HG03064 (cell line): ENCODE data around the gene FAM131B.

ENCODE experiments used
- ATAC-seq: cut with Tn5 transposase; IDR thresholded peaks from one replicate; pipeline ENCODE4 v1.9.1; 2021; ENCODE audit warnings: low read depth; ENCODE audit not compliant: unreplicated experiment

FAM131B gene

DNA sequence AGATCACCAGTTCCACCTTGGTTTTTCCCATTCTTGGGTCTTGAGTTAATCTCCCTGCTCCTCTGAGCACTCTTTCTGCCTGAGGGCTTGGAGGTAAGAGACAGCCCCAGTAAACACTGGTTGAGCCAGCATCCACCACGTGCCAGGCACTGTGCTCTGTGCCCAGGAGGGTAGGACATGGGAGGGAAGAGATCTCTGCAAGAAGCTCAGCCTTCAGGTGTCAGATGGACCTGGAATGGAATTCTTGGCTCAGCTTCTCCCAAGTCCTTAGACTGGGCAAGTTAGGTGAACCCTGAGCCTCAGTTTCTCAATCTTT, 21.1 kb upstream of the FAM131B start:
- ATAC-seq: no peak

DNA sequence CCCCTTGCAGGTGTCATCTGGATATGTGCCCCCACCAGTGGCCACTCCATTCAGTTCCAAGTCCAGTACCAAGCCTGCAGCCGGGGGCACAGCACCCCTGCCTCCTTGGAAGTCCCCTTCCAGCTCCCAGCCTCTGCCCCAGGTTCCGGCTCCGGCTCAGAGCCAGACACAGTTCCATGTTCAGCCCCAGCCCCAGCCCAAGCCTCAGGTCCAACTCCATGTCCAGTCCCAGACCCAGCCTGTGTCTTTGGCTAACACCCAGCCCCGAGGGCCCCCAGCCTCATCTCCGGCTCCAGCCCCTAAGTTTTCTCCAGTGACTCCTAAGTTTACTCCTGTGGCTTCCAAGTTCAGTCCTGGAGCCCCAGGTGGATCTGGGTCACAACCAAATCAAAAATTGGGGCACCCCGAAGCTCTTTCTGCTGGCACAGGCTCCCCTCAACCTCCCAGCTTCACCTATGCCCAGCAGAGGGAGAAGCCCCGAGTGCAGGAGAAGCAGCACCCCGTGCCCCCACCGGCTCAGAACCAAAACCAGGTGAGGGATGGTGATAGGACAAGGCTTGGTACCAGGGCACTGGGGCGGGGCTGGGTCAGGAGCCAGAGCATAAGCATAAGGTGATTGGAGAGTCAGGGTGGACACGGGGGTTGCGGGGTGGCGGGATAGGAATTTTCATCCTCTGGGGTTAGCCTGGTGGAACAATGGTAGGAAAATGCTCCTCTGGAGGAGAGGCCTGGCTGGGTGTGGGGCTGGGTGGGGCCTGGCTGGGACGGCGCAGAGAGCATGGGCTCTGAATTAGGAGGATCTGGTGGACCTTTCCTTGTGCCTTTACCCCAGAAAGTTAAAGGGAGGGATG, 20.5 kb upstream of the FAM131B start:
- ATAC-seq: no peak

DNA sequence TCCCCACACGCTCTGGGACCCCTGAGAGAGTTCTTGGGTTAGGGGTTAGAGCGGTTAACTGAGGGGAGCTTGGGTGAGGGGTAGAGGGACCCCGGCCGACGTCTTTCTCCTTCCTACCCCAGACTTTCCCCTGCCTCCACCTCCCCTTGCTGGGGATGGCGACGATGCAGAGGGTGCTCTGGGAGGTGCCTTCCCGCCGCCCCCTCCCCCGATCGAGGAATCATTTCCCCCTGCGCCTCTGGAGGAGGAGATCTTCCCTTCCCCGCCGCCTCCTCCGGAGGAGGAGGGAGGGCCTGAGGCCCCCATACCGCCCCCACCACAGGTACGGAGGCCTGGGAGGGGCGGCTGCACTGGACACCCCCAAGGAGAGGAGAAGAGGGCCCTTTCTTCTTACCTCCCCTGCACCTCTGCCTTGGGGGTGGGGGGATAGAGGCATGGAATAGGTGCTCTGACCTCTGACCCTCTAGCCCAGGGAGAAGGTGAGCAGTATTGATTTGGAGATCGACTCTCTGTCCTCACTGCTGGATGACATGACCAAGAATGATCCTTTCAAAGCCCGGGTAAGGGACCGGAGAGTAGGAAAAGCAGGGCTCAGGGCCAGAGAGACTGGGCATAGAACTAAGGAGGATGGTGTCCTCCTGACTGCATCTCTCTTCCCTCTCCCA, 19.7 kb upstream of the FAM131B start:
- no peak for ATAC-seq

DNA sequence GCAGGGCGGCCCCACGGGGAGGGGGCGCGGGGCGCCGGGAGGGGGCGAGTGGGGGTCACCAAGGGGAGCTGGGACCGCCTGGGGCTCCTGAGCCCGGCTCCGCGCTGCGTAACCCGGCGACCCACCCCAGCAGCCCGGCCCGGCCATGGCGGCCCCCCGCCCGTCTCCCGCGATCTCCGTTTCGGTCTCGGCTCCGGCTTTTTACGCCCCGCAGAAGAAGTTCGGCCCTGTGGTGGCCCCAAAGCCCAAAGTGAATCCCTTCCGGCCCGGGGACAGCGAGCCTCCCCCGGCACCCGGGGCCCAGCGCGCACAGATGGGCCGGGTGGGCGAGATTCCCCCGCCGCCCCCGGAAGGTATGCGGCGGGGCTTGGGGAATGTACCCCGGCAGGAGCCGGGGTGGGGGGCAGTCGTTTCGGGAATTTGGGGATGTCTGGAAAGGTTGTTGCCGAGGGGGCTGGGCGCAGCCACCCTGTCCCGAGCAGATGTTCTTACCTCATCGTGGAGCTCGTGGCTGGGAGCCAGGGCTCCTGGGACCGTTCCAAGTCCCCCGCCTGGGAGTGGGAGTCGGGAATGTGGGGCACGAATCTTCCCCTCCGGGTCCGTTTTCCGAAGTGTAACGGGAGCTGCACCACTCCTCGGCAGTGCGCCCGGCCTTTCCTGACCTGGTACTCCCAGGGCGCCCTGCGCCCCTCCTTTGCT, 19.1 kb upstream of the FAM131B start:
- ATAC-seq: peak; percentile 7

DNA sequence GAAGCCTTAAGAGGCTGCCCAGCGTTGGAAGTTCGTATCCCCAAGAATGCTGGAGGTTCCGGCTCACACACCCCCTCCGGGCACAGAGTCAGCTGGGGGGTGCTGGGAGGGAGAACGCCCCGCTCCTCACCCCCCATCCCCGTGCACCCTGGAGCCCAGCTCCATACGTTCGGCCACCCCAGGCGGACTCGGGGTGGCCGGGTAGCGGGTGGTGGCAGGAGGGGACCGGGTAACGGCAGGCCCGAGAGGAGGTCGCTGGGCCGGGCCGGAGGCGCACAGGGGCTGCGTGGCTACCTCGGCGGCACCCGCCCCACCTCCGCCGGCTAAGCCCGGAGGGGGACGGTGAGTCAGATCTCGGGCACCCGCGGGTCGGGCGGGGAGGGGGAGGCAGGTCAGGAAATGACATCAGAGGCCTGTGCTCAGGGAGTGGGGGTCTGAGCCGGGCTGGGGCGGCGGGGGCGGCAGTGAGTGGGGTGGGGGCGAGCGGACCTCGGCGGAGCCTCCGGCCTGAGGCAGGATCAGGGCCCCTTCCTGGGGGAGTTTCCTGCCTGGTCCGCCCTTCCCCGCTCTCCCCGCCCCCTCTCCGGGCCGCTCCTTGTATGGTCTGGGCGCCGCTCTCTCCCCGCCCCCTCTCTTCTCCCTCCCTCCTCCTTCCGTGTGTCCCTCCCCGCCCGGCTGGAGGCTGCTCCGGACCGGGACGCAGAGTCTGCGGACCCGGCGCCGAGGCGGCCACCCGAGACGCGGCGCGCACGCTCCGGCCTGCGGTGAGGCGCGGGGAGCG, 18.3 kb upstream of the FAM131B start, which contains the start of gene ZYX:
TSS of gene ZYX (plus strand) at position 700 of the 781 bp plus-strand sequence. CDS start 227 bp downstream, outside the sequence.
- peak; percentile 81 for ATAC-seq

DNA sequence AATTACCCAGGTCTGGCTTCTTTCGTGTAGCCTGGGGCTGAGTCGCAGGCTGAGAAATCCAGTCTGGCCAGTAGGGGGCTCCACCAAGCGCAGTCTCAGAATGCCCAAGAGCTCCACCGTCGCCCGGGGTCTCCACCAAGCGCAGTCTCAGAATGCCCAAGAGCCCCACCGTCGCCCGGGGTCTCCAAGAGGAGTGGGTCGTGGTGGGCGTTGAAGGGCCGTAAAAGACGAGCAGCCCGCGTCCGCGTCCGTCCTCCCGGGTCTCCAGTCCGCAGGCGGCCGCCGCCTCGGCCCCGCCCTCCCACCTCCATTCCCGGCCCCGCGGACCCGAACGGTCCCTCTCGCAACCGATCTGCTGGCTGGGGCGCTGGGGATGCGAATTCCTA, 17.7 kb upstream of the FAM131B start:
- peak; percentile 50 for ATAC-seq

DNA sequence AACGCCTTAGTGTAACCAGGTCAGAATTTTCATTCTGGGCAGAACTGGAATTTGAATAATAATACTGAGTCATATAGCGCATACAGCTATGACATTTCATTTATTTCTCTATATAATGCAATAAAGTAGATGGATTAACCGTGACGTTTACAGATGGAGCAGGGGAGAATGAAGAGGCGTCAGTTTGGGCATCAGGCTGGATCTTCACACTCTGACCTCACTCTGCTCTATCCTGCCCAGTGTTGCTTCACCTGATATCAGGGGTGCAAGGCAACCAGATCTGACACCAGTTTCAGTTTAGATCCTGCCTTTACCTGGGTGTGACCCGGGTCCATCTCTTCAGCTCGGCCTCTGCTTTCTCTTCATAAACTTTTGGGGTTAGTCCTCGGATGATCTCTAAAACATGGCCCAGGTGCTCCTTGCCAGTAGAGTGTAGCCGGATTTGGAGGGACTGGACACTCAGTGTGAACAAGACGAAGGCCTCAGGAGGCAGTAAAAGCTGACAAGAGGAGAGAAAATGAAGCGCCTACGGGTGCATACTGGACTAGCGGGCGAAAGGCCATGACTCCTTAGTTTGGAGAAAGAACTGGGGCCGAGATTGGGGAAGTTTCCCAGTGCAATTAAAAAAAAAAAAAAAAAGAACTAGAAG, 17.2 kb upstream of the FAM131B start:
- no peak for ATAC-seq

DNA sequence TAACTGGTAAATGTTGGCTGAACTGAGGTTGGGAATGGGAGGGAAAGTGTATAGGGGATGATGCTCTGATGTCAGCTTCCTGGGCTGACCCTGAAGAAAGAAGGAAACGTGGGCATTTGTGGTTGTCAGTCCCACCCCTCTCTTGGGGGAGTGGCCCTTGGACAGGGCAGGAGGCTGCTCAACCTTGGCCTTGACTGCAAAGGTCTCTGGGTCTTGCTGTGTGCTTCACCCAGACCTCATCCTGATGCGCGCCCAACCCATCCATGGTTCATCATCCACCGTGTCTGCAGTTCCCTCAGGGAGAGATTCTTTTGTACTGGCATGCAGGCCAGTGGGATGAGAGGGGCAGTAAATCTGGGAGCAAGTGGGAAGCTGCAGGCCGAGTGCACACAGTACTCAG, 13.9 kb upstream of the FAM131B start:
- no peak for ATAC-seq

DNA sequence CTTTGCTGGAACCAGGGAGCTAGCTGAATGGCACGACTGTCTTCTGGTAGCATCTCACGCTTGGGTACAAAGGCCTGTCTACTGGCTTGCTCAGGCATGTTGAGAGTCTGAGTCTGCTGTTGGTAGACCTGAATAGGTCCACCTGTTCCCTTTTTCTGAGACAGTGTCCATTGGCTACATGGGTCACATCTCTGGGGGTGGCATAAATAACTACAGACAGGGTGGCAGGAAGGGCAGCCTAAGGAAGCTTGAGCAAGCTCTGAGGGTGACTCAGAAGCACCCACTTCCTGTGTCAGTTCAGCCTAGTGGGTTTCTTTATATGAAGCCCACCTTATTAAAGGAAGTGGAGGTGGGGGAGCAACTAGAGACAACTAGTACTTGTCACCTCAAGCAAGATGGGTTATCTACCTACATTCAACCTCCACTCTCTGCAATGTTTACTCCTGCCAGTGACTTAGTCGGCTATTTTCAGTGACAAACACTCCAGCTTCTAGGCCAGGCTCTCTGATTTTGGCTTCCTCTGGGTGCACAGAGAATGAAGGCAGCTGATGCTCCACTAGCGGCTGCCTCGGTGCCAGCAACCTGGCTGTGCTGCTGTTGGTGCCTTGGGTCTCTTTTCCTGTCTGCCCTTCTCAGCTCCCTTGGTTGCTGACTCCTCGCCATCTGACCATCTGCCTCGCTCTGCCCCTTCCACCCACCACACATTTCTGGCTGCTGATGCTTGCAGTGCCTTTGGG, 13.0 kb upstream of the FAM131B start:
- ATAC-seq: no peak

DNA sequence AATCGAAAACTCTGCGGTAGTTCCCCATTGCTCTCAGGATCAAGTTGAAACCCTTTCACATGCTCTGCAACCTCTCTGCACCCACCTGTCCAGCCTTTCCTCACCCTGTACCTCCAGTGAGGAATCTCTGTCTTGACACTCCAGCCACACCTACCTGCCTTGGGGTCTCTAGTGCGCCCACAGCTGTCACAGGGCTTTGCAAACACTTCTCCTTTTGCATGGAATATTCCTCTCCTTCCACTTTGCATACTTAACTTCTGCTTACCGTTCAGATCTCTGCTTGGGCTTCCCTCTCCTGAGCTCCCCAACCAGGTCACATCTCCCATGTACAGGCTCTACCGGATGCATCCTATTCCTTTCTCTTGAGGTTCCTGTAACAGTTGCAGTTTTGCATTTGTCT, 12.0 kb upstream of the FAM131B start:
- ATAC-seq: no peak

DNA sequence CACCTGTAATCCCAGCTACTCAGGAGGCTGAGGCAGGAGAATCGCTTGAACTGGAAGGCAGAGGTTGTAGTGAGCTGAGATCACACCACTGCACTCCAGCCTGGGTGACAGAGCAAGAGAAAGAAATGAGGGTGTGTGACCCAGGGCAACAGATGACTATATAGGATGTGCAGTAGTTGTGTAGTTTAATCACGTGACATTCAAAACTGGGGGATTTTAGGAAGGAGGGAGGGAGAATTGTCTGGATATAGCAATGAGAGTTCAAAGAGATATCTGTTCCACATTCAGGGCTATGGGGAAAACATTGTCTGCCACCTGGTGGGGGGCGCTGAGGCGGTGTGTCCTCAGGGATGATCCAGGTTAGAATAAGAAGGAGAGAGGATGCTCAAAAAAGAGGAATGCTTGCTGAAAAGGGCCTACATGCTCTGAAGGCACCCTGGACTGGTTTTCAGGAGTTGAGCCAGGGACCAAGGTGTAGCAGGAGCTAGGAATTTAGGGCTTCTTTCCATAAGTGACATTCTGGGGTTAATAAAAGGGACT, 10.8 kb upstream of the FAM131B start:
- ATAC-seq: no peak

DNA sequence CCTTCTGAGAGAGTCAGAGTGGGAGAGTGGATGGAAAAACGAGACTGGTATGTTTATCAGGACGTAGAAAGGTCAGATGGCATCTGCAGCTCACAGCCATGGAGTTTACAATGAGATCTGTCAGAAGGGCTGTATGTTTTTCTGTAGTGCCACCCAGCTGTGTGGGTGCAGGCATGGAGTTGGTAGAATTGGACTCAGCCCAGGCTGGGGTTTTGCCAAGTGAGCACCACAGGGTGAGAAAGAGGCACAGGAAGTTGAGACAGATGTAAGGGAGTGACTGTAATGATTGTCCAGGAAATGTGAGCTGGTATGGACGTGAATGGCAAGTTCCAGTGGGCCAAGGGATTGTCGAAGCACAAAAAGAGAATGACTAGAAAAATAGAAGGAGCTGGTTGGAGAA, 9.6 kb upstream of the FAM131B start:
- no peak for ATAC-seq

DNA sequence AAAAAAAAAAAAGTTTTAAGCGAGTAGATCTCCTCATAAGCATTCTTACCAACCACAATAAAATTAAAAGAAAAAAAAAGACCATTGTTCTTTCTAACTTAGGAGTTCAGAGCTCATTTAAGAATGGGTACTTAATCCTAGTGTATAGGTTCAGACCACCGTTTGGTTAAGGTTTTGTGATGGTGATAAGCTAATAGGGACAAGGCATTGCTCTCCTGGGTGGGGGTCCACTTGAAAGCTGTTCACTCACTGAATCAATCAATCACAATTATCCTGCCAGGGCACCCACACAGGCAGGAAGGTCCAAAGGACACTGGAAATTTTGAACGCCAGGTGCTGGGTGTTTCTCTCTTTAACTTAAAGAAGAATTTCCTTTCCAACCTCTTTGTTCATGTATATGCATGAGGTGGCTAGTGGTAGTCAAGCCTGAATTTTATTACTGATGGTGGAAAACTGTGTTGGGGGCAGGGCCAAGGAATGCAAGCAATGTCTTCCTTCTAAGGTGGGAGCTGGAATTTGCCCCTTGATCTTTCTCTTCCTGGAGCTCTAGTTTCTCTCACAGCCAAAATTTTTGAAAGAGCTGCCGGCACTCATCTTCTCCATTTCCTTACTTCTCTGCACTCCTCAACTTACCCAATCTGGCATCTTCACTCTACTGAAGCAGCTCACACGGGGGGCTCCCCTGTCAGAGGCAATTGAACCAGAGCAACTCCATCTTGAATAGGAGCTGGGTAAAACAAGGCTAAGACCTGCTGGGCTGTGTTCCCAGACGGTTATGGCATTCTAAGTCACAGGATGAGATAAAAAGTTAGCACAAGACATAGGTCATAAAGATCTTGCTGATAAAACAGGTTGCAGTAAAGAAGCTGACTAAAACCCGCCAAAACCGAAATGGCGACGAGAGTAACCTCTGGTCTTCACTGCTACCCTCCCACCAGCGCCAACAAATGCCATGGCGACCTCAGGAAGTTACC, 7.5 kb upstream of the FAM131B start:
- ATAC-seq: no peak

DNA sequence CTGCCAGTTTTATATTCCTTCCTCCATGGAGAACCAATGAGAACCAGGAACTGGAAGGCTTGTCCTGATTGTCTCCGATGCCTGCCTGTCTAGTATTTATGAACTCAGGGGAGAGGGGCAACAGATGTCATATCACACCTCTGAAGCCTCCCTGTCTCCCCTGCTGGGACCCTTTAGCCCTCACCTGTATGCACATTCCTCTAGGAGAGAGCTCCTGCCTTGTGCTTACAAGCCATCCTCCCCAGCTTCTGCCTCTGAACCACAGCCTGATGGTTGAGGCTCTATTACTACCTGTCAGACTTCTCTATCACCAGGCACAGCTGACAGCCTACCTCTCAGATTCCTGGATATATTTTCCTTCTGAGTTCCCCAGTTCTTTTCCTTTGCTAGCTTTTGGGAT, 5.9 kb upstream of the FAM131B start:
- no peak for ATAC-seq

DNA sequence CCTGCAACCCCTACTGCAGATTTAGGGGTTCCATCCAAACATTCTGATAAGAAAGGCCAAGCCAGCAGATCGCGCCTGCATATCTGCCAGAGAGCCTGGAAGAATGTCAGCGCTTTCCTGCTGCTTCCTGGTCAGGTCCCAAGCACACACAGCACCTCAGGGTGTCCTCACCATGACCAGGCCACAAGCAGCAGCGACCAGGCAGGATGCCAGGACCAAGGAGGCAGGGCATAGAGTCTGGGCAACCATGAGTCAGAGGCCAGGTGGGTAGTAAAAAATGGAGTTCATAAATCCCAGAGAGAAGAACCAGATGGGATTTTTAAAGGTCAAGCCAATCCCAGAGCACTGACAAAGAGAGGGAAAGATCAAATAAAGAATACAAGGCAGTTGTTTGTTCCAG, 5.5 kb upstream of the FAM131B start:
- ATAC-seq: no peak

DNA sequence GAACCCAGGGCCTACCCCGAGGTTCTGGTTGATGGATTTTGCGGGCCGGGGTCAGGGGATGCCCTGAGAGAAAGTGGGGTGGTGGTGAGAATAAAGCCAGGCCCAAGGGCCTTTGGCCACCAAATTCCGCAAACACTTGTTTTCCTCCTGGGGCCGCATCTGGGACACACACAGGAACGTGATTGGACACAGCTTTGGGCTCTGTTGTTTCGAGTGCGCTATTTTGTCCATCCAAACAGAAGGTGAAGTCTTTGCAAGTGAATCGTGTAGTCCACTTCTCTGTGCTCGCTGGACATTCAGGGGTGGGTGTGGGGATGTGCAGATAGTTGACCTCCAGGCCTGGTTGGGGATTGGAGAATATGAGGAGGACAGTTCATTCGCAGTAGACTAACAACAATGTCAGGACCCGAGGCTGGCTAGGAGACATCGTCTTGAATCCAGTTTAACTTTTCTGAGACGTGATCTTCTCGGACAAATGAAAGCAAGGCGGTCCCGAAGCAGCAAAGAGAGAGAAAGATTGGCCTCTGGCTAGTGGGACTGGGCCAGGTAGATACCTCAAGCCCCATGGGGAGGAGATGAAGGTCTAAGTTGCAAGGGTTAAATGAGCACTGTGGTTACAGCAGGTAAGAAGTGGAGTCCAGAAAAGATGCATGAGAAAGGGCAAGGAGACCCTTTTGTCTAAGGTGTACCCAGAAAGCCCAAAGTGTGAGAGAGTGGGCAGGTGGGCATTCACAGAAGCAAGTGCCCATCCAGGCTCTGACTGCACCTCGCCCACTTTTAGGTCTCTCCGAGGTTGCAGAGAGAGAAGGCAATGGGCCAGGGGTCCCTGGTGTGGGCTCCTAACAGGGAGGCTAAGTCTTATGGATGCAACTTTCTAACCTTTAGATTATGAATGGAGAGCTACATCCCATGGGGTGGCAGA, 764 bp upstream of the FAM131B start:
- no peak for ATAC-seq

DNA sequence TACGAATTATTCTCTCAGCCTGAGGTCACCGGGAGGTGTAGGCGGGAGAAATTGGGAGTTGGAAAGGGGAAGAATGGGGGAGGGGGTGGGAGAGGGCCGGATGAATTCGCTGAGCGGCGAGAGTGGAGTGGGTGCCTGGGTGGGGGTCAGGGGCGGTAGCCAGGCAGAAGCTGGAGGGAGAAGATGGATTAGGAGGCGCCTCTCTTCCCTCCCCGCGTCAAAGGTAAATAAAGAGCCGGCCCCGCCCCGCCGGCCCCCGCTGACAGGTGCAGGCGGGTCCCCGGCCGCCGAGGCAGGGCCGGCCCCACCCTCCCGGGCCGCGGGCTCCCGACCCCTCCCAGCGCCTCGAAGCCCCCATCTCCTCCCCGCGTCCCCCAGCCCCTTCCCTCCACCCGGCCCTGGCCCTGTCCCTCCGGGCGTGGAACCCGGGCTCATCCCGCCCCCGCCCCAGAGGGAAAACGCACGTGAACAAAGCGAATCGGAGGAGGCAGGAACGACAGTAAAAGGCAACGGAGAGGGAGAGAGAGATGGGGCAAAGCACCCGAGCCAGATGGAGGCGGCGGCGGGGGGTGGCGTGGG, 872 bp downstream of the FAM131B start:
- no peak for ATAC-seq
